ENCODE data around the gene TMPRSS6.

The TMPRSS6 gene

GRCh38 chr22:37095113-37095512 lies 14.4 kb downstream of the TMPRSS6 start:
- H3K4me3 ChIP-seq (ENCODE audit: low read depth in 1 of 2, low read length in 2 of 2): no peak overlapping the region
- H3K27me3 ChIP-seq (ENCODE audit: low read depth, low read length): peaks cover 7% of the 10 kb centered on the region
- no peaks in the 10 kb centered on the region for H3K9me3 ChIP-seq (ENCODE audit: control insufficient read depth in 1 of 2, low read length in 2 of 2)
- no peaks in the 10 kb centered on the region for H3K36me3 ChIP-seq (ENCODE audit: control insufficient read depth in 1 of 2, insufficient read depth in 2 of 2, low read length in 2 of 2)
- H3K4me1 ChIP-seq (ENCODE audit: control insufficient read depth in 1 of 2, insufficient read depth in 2 of 2, low read length in 2 of 2): no peaks in the 10 kb centered on the region
- H3K27ac ChIP-seq (ENCODE audit: low read length): no peak overlapping the region

GRCh38 chr22:37094239-37094638 lies 15.3 kb downstream of the TMPRSS6 start:
- no peaks in the 10 kb centered on the region for H3K9me3 ChIP-seq (ENCODE audit: control insufficient read depth in 1 of 2, low read length in 2 of 2)
- no peak overlapping the region for H3K4me3 ChIP-seq (ENCODE audit: low read depth in 1 of 2, low read length in 2 of 2)
- H3K27me3 ChIP-seq (ENCODE audit: low read depth, low read length): peaks cover 7% of the 10 kb centered on the region
- H3K4me1 ChIP-seq (ENCODE audit: control insufficient read depth in 1 of 2, insufficient read depth in 2 of 2, low read length in 2 of 2): no peaks in the 10 kb centered on the region
- H3K36me3 ChIP-seq (ENCODE audit: control insufficient read depth in 1 of 2, insufficient read depth in 2 of 2, low read length in 2 of 2): no peaks in the 10 kb centered on the region
- H3K27ac ChIP-seq (ENCODE audit: low read length): no peak overlapping the region

DNA sequence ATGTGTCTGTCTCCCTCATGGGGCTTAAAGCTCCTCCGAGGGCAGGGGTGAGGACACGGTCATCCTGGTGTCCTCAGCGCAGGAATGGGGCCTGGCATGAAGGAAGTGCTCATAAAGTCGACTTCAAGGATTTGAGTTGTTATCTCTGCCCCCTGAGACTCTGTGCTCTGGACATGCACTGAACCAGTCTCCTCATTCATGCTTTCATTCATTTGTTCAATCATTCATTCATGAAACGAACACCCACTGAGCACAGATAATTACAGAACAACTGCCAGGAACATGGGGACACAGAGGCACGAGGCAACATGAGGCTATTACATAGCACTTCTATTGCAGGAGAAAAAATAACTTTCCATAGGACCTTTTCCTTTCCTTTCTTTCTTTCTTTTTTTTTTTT lies 16.5 kb downstream of the TMPRSS6 start:
- no peak overlapping the region for H3K4me3 ChIP-seq (ENCODE audit: low read depth in 1 of 2, low read length in 2 of 2)
- no peaks in the 10 kb centered on the region for H3K36me3 ChIP-seq (ENCODE audit: control insufficient read depth in 1 of 2, insufficient read depth in 2 of 2, low read length in 2 of 2)
- H3K27ac ChIP-seq (ENCODE audit: low read length): no peak overlapping the region
- no peaks in the 10 kb centered on the region for H3K9me3 ChIP-seq (ENCODE audit: control insufficient read depth in 1 of 2, low read length in 2 of 2)
- H3K4me1 ChIP-seq (ENCODE audit: control insufficient read depth in 1 of 2, insufficient read depth in 2 of 2, low read length in 2 of 2): no peaks in the 10 kb centered on the region
- H3K27me3 ChIP-seq (ENCODE audit: low read depth, low read length): peaks cover 7% of the 10 kb centered on the region

DNA sequence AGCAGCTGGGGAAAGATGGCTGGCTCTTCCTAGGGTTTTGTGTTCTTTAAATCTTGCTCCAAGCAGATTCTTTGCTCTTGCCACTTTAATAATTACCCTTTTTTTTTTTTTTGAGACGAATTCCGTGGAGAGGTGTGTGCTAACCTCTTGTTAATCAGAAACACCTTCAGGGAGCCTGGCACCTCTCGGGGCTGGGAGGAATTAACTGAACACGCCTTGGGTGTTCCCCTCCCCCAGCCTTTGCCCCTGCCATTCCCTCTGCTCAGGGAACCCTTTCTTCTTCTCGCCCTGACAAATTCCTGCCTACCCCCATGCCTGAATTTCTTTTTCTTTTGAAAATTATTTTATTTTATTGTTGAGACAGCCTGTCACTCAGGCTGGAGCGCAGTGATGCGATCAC lies 17.5 kb downstream of the TMPRSS6 start:
- peaks cover 4% of the 10 kb centered on the region for H3K27me3 ChIP-seq (ENCODE audit: low read depth, low read length)

GRCh38 chr22:37090920-37091695 lies 18.4 kb downstream of the TMPRSS6 start:
- H3K27me3 ChIP-seq (ENCODE audit: low read depth, low read length): no peaks in the 10 kb centered on the region

More for the DNA sequence above, 17.5 kb downstream of the TMPRSS6 start:
- Histone ChIP-seq H3K4me3 (ENCODE audit: low read depth in 1 of 2, low read length in 2 of 2) (no peak overlapping the region), H3K4me1 (ENCODE audit: control insufficient read depth in 1 of 2, insufficient read depth in 2 of 2, low read length in 2 of 2) (no peaks in the 10 kb centered on the region), H3K27ac (ENCODE audit: low read length) (no peak overlapping the region), H3K36me3 (ENCODE audit: control insufficient read depth in 1 of 2, insufficient read depth in 2 of 2, low read length in 2 of 2) (no peaks in the 10 kb centered on the region), H3K9me3 (ENCODE audit: control insufficient read depth in 1 of 2, low read length in 2 of 2) (no peaks in the 10 kb centered on the region)

GRCh38 chr22:37089434-37089833 lies 20.1 kb downstream of the TMPRSS6 start:
- Histone ChIP-seq H3K9me3 (ENCODE audit: control insufficient read depth in 1 of 2, low read length in 2 of 2) (no peaks in the 10 kb centered on the region), H3K4me3 (ENCODE audit: low read depth in 1 of 2, low read length in 2 of 2) (no peak overlapping the region), H3K27ac (ENCODE audit: low read length) (no peak overlapping the region), H3K4me1 (ENCODE audit: control insufficient read depth in 1 of 2, insufficient read depth in 2 of 2, low read length in 2 of 2) (no peaks in the 10 kb centered on the region), H3K27me3 (ENCODE audit: low read depth, low read length) (no peaks in the 10 kb centered on the region), H3K36me3 (ENCODE audit: control insufficient read depth in 1 of 2, insufficient read depth in 2 of 2, low read length in 2 of 2) (no peaks in the 10 kb centered on the region)

More at GRCh38 chr22:37090920-37091695, 18.4 kb downstream of the TMPRSS6 start:
- Histone ChIP-seq H3K4me1 (ENCODE audit: control insufficient read depth in 1 of 2, insufficient read depth in 2 of 2, low read length in 2 of 2) (no peaks in the 10 kb centered on the region), H3K4me3 (ENCODE audit: low read depth in 1 of 2, low read length in 2 of 2) (no peak overlapping the region), H3K9me3 (ENCODE audit: control insufficient read depth in 1 of 2, low read length in 2 of 2) (no peaks in the 10 kb centered on the region), H3K27ac (ENCODE audit: low read length) (no peak overlapping the region), H3K36me3 (ENCODE audit: control insufficient read depth in 1 of 2, insufficient read depth in 2 of 2, low read length in 2 of 2) (no peaks in the 10 kb centered on the region)

DNA sequence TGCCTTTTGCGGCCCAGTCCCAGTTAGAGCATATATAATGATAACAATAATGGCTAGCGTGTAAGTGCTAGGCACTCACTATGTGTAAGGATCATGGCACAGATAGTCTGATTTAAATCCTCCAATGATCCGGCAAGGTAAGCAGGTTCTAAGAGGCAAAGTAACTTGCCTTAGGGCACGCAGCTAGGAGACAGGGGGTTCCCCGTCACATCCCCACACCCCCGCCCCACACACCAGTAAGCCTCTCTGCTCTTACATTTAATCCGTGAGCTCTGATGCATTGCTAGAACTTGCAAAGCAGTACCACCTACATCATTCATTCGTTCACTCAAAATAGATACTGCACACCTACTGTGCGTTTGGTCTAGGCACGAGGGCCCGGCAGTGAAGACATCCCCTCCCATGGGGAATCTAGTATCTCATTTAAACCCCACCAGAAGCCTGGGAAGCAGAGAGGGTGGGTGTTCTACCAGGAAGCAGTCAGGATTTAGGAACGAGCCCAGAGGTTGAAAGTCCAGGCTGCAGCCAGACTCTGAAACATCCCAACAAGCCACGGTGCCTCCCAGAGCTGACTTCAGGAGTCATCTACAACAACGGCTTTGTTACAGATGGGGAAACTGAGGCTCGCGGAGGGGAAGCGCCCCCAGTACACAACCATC lies 20.6 kb downstream of the TMPRSS6 start:
- H3K4me3 ChIP-seq (ENCODE audit: low read depth in 1 of 2, low read length in 2 of 2): no peak overlapping the region
- H3K27ac ChIP-seq (ENCODE audit: low read length): no peak overlapping the region
- no peaks in the 10 kb centered on the region for H3K9me3 ChIP-seq (ENCODE audit: control insufficient read depth in 1 of 2, low read length in 2 of 2)
- H3K27me3 ChIP-seq (ENCODE audit: low read depth, low read length): no peaks in the 10 kb centered on the region
- no peaks in the 10 kb centered on the region for H3K4me1 ChIP-seq (ENCODE audit: control insufficient read depth in 1 of 2, insufficient read depth in 2 of 2, low read length in 2 of 2)
- no peaks in the 10 kb centered on the region for H3K36me3 ChIP-seq (ENCODE audit: control insufficient read depth in 1 of 2, insufficient read depth in 2 of 2, low read length in 2 of 2)

DNA sequence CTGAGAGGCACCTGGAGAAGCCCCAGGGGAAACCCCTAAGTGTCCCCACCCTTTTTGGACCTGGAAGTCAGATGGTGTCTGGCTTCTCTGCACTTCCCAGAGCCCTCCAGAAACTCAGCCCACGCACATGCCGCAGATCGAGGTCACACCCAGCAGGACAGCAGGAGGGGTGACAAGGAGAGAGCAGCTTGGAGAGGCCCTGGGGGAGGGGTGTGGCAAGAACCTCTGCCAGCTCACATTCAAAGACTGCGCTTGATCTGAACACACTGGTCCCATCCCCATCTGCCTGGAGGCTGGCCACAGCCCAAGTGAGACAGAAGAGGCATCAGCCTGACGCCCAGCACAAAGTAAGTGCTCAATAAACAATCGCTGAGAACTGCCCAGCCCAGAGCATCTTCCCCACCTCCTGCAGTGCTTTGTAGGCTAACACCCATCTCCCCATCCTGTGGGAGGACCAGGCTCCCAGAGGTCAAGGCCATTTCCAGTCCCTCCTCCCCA lies 21.4 kb downstream of the TMPRSS6 start:
- H3K27ac ChIP-seq (ENCODE audit: low read length): no peak overlapping the region
- no peaks in the 10 kb centered on the region for H3K4me1 ChIP-seq (ENCODE audit: control insufficient read depth in 1 of 2, insufficient read depth in 2 of 2, low read length in 2 of 2)
- H3K9me3 ChIP-seq (ENCODE audit: control insufficient read depth in 1 of 2, low read length in 2 of 2): no peaks in the 10 kb centered on the region
- no peaks in the 10 kb centered on the region for H3K27me3 ChIP-seq (ENCODE audit: low read depth, low read length)
- no peaks in the 10 kb centered on the region for H3K36me3 ChIP-seq (ENCODE audit: control insufficient read depth in 1 of 2, insufficient read depth in 2 of 2, low read length in 2 of 2)
- H3K4me3 ChIP-seq (ENCODE audit: low read depth in 1 of 2, low read length in 2 of 2): no peak overlapping the region

- no peak overlapping the region for H3K4me3 ChIP-seq (ENCODE audit: low read depth in 1 of 2, low read length in 2 of 2)
- no peaks in the 10 kb centered on the region for H3K4me1 ChIP-seq (ENCODE audit: control insufficient read depth in 1 of 2, insufficient read depth in 2 of 2, low read length in 2 of 2)
- no peaks in the 10 kb centered on the region for H3K27me3 ChIP-seq (ENCODE audit: low read depth, low read length)
- H3K27ac ChIP-seq (ENCODE audit: low read length): no peak overlapping the region
- no peaks in the 10 kb centered on the region for H3K36me3 ChIP-seq (ENCODE audit: control insufficient read depth in 1 of 2, insufficient read depth in 2 of 2, low read length in 2 of 2)
- no peaks in the 10 kb centered on the region for H3K9me3 ChIP-seq (ENCODE audit: control insufficient read depth in 1 of 2, low read length in 2 of 2)
Measured at GRCh38 chr22:37086184-37086583, 23.3 kb downstream of the TMPRSS6 start.

DNA sequence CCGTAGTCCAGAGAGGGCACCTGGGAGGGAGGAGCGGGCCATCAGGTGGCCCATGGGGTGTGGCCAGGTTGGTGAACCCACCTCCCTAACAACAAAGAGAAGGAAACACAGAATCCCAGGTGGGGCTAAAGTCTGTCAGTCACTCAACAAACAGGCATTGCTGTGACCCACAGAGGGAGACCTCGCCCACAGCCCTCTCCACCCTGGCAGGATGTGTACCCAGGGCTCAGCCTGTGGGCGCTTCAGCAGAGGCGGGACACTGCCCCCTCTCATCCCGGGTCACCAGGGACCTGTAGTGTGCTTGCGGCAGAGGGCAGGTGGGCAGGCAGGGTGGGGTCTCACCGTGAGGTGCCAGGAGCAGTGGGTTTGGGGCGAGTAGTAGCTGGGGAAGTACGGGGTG lies 25.1 kb downstream of the TMPRSS6 start:
- H3K4me1 ChIP-seq (ENCODE audit: control insufficient read depth in 1 of 2, insufficient read depth in 2 of 2, low read length in 2 of 2): no peaks in the 10 kb centered on the region
- H3K27me3 ChIP-seq (ENCODE audit: low read depth, low read length): no peaks in the 10 kb centered on the region
- H3K4me3 ChIP-seq (ENCODE audit: low read depth in 1 of 2, low read length in 2 of 2): no peak overlapping the region
- H3K36me3 ChIP-seq (ENCODE audit: control insufficient read depth in 1 of 2, insufficient read depth in 2 of 2, low read length in 2 of 2): no peaks in the 10 kb centered on the region
- no peak overlapping the region for H3K27ac ChIP-seq (ENCODE audit: low read length)
- no peaks in the 10 kb centered on the region for H3K9me3 ChIP-seq (ENCODE audit: control insufficient read depth in 1 of 2, low read length in 2 of 2)

DNA sequence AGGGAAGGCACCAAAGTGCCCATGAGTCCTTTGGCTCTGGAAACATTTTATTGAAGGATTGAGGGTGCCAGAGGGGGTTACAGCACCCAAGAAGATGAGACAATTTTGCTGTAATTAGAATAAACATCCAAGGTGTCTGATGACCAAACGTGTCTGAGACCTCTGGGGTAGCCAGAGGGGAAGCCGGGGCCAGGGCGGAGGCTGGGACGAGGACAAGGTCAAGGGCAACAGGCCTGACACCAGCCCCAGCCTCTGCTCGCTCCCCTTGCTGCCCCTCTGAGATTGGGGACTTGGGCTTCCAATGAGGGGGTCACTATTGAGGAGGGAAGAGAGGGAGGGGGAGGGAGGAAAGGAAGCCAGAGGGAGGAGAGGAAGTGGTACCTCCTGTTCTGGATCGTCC lies 25.6 kb downstream of the TMPRSS6 start:
- H3K4me3 ChIP-seq (ENCODE audit: low read depth in 1 of 2, low read length in 2 of 2): no peak overlapping the region
- H3K9me3 ChIP-seq (ENCODE audit: control insufficient read depth in 1 of 2, low read length in 2 of 2): no peaks in the 10 kb centered on the region
- no peaks in the 10 kb centered on the region for H3K27me3 ChIP-seq (ENCODE audit: low read depth, low read length)
- H3K27ac ChIP-seq (ENCODE audit: low read length): no peak overlapping the region
- H3K4me1 ChIP-seq (ENCODE audit: control insufficient read depth in 1 of 2, insufficient read depth in 2 of 2, low read length in 2 of 2): no peaks in the 10 kb centered on the region
- H3K36me3 ChIP-seq (ENCODE audit: control insufficient read depth in 1 of 2, insufficient read depth in 2 of 2, low read length in 2 of 2): no peaks in the 10 kb centered on the region

Measured in muscle layer of duodenum (tissue), 2 donors.